NCI-H2081 (cell line): ENCODE measurements around the gene ZNF280B.
A peak's percentile ranks its signal among the peaks of the same experiment; 100 is the strongest.

Experiments
- DNase-seq, 2 experiments: peaks; one replicate each; lab custom pipeline; 2025; lab: John Stamatoyannopoulos, UW

The ZNF280B gene, protein sequence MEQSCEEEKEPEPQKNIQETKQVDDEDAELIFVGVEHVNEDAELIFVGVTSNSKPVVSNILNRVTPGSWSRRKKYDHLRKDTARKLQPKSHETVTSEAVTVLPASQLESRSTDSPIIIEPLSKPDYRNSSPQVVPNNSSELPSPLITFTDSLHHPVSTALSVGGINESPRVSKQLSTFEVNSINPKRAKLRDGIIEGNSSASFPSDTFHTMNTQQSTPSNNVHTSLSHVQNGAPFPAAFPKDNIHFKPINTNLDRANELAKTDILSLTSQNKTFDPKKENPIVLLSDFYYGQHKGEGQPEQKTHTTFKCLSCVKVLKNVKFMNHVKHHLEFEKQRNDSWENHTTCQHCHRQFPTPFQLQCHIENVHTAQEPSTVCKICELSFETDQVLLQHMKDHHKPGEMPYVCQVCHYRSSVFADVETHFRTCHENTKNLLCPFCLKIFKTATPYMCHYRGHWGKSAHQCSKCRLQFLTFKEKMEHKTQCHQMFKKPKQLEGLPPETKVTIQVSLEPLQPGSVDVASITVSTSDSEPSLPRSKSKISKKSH

DNA sequence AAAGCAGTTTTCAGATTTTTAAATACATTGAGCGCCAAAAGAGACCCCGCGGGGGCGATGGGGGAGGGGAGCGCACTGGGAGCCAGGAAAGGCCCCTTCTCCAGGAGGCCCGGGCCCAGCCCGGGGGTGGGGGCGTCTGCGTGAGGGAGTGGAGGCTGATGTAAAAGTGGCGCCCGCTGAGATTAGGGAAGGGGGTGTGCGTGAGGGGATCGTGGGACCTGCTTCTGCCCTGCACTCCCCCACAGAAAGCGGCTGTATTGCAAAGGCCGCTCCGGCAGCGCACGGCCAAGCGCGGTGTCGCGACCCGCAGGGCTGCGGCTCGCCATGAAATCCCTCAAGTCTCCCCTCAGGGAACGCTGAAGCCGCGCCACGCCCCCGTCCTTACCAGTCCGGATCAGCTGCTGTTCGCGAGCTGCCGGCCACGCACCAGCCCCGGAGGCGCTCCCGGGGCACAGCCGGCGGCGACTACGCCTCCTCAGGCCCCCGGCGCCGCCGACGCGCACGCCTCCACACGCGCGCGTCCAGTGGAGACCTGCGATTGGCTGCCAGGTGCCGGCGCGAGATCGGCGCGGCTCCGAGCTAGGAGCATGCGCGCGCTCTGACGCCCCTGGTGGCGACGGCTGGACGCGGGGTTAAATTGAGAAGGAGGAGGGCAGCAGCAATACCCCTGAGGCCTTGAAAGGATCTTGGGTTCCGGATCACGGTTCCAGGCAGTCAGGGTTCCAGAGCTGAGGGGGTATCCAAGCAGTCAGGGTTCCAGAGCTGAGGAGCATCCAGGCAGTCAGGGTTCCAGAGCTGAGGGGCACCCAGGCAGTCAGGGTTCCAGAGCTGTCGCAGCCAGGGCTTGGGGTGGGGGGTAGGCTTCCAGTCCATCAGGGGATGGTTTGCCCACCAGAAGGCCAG, at the start of gene ZNF280B:
Gene ZNF280B (minus strand): TSS at position 469 of the 903 bp plus-strand sequence. CDS start 19,344 bp downstream, outside the sequence.
- DNase-seq = peak; percentile 79 to 84

GRCh38 chr22:22556995-22557925, 48.7 kb upstream of the ZNF280B start:
- DNase-seq = peak; percentile 22 to 71

DNA sequence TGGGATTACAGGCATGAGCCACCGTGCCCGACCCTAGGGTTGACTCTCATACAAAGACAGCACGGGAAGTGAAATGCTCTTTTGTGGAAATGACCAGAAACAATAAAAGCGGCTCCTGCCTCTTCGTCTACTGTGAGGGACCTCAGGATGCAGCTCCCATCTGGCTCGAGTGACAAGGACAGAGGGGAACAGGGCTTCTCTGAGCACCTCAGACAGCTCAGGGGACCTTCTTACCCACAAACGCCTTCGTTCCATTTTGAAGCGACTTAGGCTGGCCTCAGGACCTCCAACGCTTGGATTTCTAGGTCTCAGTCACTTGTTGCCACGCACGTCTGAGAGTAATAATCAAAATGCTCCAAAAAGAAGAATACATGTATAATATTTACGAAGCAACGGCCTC, 48.0 kb upstream of the ZNF280B start:
- DNase-seq = no peak

- DNase-seq = no peak
Measured at GRCh38 chr22:22555596-22555995, 47.1 kb upstream of the ZNF280B start.

GRCh38 chr22:22554587-22555284, 46.2 kb upstream of the ZNF280B start:
- no peak for DNase-seq

- no peak for DNase-seq
Measured at GRCh38 chr22:22553735-22554586, 45.4 kb upstream of the ZNF280B start.

- DNase-seq = no peak
Measured at GRCh38 chr22:22553141-22553540, 44.6 kb upstream of the ZNF280B start.

- no peak for DNase-seq
Measured at GRCh38 chr22:22552630-22553029, 44.1 kb upstream of the ZNF280B start.

GRCh38 chr22:22550789-22551434, 42.4 kb upstream of the ZNF280B start:
- DNase-seq = no peak

DNA sequence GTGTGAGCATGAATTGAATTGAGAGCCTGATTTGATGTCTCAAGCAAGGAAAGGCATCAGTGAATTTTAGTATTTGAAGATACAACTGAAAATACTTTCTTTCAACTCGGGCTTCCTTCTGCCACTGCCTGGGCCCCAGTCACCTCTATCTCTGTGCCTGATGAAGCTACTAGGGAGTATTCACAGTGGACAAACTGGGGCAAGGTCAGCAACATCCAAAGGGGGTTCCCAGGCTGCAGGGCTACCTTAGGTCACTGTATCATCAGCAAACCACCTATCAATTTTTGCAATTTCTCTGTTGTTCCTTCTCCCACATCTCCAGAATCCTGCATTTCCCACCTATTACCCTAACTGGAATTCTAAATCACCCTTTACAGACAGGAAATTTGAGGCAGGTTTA, 40.4 kb upstream of the ZNF280B start:
- no peak for DNase-seq

GRCh38 chr22:22548317-22548716, 39.8 kb upstream of the ZNF280B start:
- DNase-seq = no peak

DNA sequence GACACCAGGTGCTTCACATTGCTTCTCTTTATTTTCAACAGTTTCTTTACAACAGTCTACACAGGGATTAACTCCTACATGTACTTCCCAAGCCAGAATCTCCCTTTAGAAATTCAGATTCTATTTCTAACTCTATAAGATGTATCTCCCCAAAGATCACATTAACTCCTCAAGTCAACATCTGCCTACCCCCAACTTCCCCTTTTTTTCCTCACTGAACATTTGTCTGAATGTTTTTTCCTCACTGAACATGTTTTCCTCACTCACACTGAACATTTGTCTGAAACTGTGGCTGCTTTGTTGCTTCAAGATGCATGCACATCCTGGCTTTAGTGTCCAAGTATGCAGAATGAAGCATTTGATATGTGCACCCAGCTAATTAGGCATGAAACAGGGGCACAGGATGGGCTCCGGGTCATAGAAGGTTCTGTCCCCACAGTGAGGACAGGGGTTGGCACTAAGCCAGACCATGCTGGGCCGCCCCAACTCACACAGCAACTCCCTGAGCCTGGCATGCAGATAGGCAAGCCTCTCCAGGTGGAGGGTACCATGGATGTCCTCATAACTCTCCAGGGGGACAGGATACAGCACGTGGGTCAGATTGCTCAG, 39.3 kb upstream of the ZNF280B start:
- DNase-seq = no peak

GRCh38 chr22:22547226-22547625, 38.7 kb upstream of the ZNF280B start:
- no peak for DNase-seq

DNA sequence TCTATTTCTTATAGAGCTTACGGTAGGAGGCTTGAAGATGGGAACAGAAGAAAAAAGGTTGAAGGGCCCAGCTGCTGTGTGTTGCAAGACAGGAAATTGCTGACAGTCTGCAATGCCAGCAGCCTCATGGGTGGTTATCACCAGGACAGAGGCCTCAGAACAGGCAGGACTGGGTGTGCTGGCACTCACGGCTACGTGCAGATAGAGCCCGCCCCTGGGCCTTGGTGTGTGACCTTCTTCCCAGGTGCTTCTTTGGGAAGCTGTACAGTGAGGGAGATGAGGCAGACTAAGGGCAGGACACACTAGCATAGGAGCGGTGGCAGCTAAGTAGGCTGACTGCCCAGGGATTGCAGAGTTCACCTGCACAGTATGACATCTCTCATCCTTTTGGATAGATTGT, 37.9 kb upstream of the ZNF280B start:
- no peak for DNase-seq

DNA sequence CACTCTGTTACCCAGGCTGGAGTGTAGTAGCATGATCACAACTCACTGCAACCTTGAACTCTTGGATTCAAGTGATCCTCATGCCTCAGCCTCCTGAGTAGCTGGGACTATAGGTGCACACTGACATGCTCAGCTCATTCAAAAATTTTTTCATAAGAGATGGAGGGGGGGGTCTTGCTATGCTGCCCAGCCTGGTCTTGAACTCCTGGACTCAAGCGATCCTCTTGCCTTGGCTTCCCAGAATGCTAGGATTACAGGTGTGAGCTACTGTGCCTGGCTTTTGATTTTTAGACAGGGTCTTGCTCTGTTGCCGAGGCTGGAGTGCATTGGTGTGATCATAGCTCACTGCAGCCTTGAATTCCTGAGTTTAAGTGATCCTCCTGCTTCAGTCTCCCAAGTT, 36.5 kb upstream of the ZNF280B start:
- no peak for DNase-seq

GRCh38 chr22:22538226-22538989, 29.9 kb upstream of the ZNF280B start:
- no peak for DNase-seq

DNA sequence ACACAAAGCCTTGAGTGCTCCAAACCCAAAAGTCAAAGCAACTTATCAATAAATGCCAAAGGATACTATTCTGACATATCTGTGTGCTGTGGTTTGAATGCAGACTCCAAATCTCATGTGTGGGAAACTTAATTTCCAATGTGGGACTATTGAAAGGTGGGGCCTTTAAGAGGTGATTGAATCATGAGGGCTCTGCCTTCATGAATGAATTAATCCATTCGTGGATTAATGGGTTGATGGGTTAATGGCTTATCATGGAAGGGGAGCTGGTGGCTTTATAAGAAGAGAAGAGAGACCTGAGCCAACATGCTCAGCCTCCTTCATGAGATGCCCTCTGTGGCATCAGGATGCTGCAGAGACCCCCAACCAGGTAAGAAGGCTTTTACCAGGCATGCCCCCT, 28.4 kb upstream of the ZNF280B start:
- DNase-seq = no peak

DNA sequence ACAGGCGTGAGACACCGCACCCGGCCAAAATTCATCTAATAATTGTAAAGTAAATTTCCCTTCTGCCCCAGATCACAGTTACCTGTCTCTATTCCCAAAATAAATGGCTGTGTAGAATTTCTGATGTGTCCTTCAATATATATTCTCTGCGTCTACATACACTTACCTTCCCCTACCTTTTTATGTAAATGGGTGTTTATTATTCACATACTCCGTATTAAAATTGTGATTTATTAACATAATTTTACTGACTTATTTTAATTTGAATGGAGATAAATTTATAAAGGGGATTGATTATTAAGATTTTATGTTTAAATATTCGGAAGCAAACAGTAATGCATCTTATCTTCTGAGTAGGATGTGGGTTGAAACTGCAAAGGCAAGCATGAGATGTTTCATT, 28.0 kb upstream of the ZNF280B start:
- DNase-seq = no peak
